MM.1S (cell line): ENCODE measurements around the gene ANKRD66.

ENCODE experiments used
- DNase-seq: peaks from one replicate; pipeline ENCODE4 v3.0.0-alpha.2; 2015
- H2AFZ ChIP-seq: fragments of 300-600 bp; sonication (generic); 2 replicates; pipeline ENCODE4 v1.6.0; 2016; ENCODE audit warnings: antibody characterized with exemption, low read length
- H3F3A ChIP-seq: fragments of 300-600 bp; sonication (generic); 2 replicates; pipeline ENCODE4 v1.6.1; 2016; ENCODE audit warnings: mild to moderate bottlenecking, antibody characterized with exemption, low read length, moderate library complexity, mixed read lengths; ENCODE audit not compliant: insufficient read depth
- H3K27ac ChIP-seq: fragments of 300-600 bp; sonication (generic); 2 replicates; pipeline ENCODE4 v1.5.1; 2016; ENCODE audit warnings: mild to moderate bottlenecking, low read length
- H3K27me3 ChIP-seq: fragments of 300-600 bp; sonication (generic); replicated peaks from 2 replicates; pipeline ENCODE4 v1.6.0; 2016; ENCODE audit warnings: low read length; ENCODE audit not compliant: insufficient read depth
- H3K36me3 ChIP-seq: fragments of 300-600 bp; sonication (generic); replicated peaks from 2 replicates; pipeline ENCODE4 v1.6.1; 2016; ENCODE audit warnings: mild to moderate bottlenecking, low read length, mixed read lengths; ENCODE audit not compliant: insufficient read depth
- H3K4me1 ChIP-seq: fragments of 300-600 bp; sonication (generic); 2 replicates; pipeline ENCODE4 v1.6.1; 2016; ENCODE audit warnings: low read length, mixed read lengths
- H3K4me2 ChIP-seq: fragments of 300-600 bp; sonication (generic); 2 replicates; pipeline ENCODE4 v1.6.0; 2016; ENCODE audit warnings: low read depth, low read length
- H3K4me3 ChIP-seq: fragments of 300-600 bp; sonication (generic); 2 replicates; pipeline ENCODE4 v1.5.1; 2016; ENCODE audit warnings: low read length, mixed read lengths
- H3K79me2 ChIP-seq: fragments of 300-600 bp; sonication (generic); 2 replicates; pipeline ENCODE4 v1.6.1; 2016; ENCODE audit warnings: mixed run types, low read length, mixed read lengths
- H3K9ac ChIP-seq: fragments of 300-600 bp; sonication (generic); 2 replicates; pipeline ENCODE4 v1.6.1; 2016; ENCODE audit warnings: low read length, mixed read lengths
- H3K9me2 ChIP-seq: fragments of 300-600 bp; sonication (generic); replicated peaks from 2 replicates; pipeline ENCODE4 v1.6.1; 2016; ENCODE audit warnings: mild to moderate bottlenecking, low read length, mixed read lengths; ENCODE audit not compliant: insufficient read depth
- H3K9me3 ChIP-seq: fragments of 300-600 bp; sonication (generic); replicated peaks from 2 replicates; pipeline ENCODE4 v1.6.1; 2016; ENCODE audit warnings: mild to moderate bottlenecking, low read length, mixed read lengths; ENCODE audit not compliant: insufficient read depth
- H4K20me1 ChIP-seq: fragments of 300-600 bp; sonication (generic); 2 replicates; pipeline ENCODE4 v1.6.1; 2016; ENCODE audit warnings: mild to moderate bottlenecking, low read length, moderate library complexity, mixed read lengths; ENCODE audit not compliant: insufficient read depth
- EZH2 ChIP-seq: fragments of 300-600 bp; sonication (generic); optimal IDR thresholded peaks from 2 replicates; pipeline ENCODE3; 2017; ENCODE audit warnings: low read depth, mild to moderate bottlenecking, antibody characterized with exemption, low read length, mixed read lengths
- EZH2phosphoT487 ChIP-seq: fragments of 300-600 bp; sonication (generic); IDR thresholded peaks from 2 replicates; pipeline ENCODE4 v1.6.1; 2018; ENCODE audit warnings: antibody characterized with exemption, low read length
- TF ChIP-seq, protein P1 (sequence below): fragments of 300-600 bp; sonication (generic); IDR thresholded peaks from 2 replicates; pipeline ENCODE4 v1.5.1; 2016; ENCODE audit warnings: antibody characterized with exemption, low read length, mixed read lengths

ANKRD66 gene

DNA sequence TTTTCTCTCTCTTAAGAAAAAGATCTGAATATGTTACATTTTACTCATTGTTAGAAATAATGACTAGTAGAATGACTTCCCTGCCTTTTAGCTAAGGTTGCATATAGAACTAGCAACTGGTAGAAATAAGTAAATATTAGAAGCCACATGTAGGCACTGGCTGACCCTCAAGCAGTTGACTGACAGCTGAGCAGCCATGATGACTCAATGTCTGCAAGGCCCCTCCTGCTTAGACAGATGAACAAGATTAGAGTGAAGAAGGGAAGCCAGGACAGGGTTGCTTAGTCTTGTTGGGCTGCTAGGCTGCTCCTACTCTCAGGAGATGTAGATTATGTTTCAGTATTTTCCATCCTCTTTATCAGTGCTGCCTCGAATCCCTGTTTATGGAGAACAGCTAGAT lies 52.9 kb downstream of the ANKRD66 start:
- Histone ChIP-seq H3K9me2 (no peaks in the 10 kb centered on the region), H3K27ac (no peak overlapping the region), H2AFZ (no peak overlapping the region), H4K20me1 (no peaks in the 10 kb centered on the region), H3K4me2 (no peak overlapping the region), H3K36me3 (no peaks in the 10 kb centered on the region), H3K4me3 (no peak overlapping the region), H3F3A (no peaks in the 10 kb centered on the region), H3K79me2 (no peaks in the 10 kb centered on the region), H3K9ac (no peak overlapping the region), H3K9me3 (no peaks in the 10 kb centered on the region), H3K4me1 (no peaks in the 10 kb centered on the region), H3K27me3 (no peaks in the 10 kb centered on the region)
- no peak for TF ChIP-seq EZH2phosphoT487
- no peak for DNase-seq

- Histone ChIP-seq H3K4me2 (no peak overlapping the region), H3K27me3 (no peaks in the 10 kb centered on the region), H3K9me3 (no peaks in the 10 kb centered on the region), H3K79me2 (no peaks in the 10 kb centered on the region), H2AFZ (no peak overlapping the region), H3K4me1 (no peaks in the 10 kb centered on the region), H3F3A (no peaks in the 10 kb centered on the region), H3K9me2 (no peaks in the 10 kb centered on the region), H3K4me3 (no peak overlapping the region), H3K9ac (no peak overlapping the region), H3K27ac (no peak overlapping the region), H4K20me1 (no peaks in the 10 kb centered on the region), H3K36me3 (no peaks in the 10 kb centered on the region)
- TF ChIP-seq, protein P1, sequence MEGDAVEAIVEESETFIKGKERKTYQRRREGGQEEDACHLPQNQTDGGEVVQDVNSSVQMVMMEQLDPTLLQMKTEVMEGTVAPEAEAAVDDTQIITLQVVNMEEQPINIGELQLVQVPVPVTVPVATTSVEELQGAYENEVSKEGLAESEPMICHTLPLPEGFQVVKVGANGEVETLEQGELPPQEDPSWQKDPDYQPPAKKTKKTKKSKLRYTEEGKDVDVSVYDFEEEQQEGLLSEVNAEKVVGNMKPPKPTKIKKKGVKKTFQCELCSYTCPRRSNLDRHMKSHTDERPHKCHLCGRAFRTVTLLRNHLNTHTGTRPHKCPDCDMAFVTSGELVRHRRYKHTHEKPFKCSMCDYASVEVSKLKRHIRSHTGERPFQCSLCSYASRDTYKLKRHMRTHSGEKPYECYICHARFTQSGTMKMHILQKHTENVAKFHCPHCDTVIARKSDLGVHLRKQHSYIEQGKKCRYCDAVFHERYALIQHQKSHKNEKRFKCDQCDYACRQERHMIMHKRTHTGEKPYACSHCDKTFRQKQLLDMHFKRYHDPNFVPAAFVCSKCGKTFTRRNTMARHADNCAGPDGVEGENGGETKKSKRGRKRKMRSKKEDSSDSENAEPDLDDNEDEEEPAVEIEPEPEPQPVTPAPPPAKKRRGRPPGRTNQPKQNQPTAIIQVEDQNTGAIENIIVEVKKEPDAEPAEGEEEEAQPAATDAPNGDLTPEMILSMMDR, result no peak
- no peak for TF ChIP-seq EZH2phosphoT487
- TF ChIP-seq EZH2, result no peak
- DNase-seq, result no peak
These were observed 62.1 kb downstream of the ANKRD66 start for GRCh38 chr6:46808806-46809205.
